Measurements from ENCODE around the gene SETD2.
"Not testable (repeated sequence)": the region's sequence is repeated elsewhere in the genome, so short reads cannot be mapped to it uniquely, and the experiment has no call there.

Gene SETD2

GRCh38 chr3:47031041-47031440, 132.9 kb downstream of the SETD2 start:
- not testable (repeated sequence) for DNase-seq (ENCODE audit: low read depth)

GRCh38 chr3:47028667-47029066, 135.2 kb downstream of the SETD2 start:
- DNase-seq (ENCODE audit: low read depth): no peak

- no peak for DNase-seq (ENCODE audit: low read depth)
These were observed 135.8 kb downstream of the SETD2 start for GRCh38 chr3:47028146-47028545.

GRCh38 chr3:47026432-47026831, 137.5 kb downstream of the SETD2 start:
- DNase-seq (ENCODE audit: low read depth): not testable (repeated sequence)

- no peak for DNase-seq (ENCODE audit: low read depth)
These were observed 139.0 kb downstream of the SETD2 start for GRCh38 chr3:47024932-47025331.

GRCh38 chr3:47022641-47023071, 141.3 kb downstream of the SETD2 start:
- no peak for DNase-seq (ENCODE audit: low read depth)

GRCh38 chr3:47020311-47020710, 143.6 kb downstream of the SETD2 start:
- DNase-seq (ENCODE audit: low read depth): no peak

- no peak for DNase-seq (ENCODE audit: low read depth)
These were observed 144.7 kb downstream of the SETD2 start for GRCh38 chr3:47019201-47019600.

- no peak for DNase-seq (ENCODE audit: low read depth)
These were observed 145.7 kb downstream of the SETD2 start for GRCh38 chr3:47018269-47018611.

- DNase-seq (ENCODE audit: low read depth): no peak
These were observed 146.2 kb downstream of the SETD2 start for GRCh38 chr3:47017504-47018268.

GRCh38 chr3:47016934-47017435, 146.9 kb downstream of the SETD2 start:
- DNase-seq (ENCODE audit: low read depth): no peak

GRCh38 chr3:47016086-47016933, 147.6 kb downstream of the SETD2 start:
- DNase-seq (ENCODE audit: low read depth): no peak

GRCh38 chr3:47015151-47015550, 148.8 kb downstream of the SETD2 start:
- DNase-seq (ENCODE audit: low read depth): no peak

- DNase-seq (ENCODE audit: low read depth): no peak
These were observed 149.9 kb downstream of the SETD2 start for GRCh38 chr3:47014036-47014435.

GRCh38 chr3:47013231-47013630, 150.7 kb downstream of the SETD2 start:
- DNase-seq (ENCODE audit: low read depth): no peak

- no peak for DNase-seq (ENCODE audit: low read depth)
These were observed 151.3 kb downstream of the SETD2 start for GRCh38 chr3:47012342-47013230.

GRCh38 chr3:47011371-47011770, 152.5 kb downstream of the SETD2 start:
- no peak for DNase-seq (ENCODE audit: low read depth)

GRCh38 chr3:47010910-47011309, 153.0 kb downstream of the SETD2 start:
- DNase-seq (ENCODE audit: low read depth): no peak

GRCh38 chr3:47010111-47010712, 153.7 kb downstream of the SETD2 start:
- DNase-seq (ENCODE audit: low read depth): no peak

GRCh38 chr3:47009225-47010110, 154.4 kb downstream of the SETD2 start:
- DNase-seq (ENCODE audit: low read depth): peak; percentile 31

GRCh38 chr3:47008851-47009224, 155.1 kb downstream of the SETD2 start:
- DNase-seq (ENCODE audit: low read depth): no peak

Data from activated T-helper 9 cell treated with anti-CD3 and anti-CD28 coated beads, Interleukin-2, amount 50 U/mL, for 16 hours (primary cell).